Measurements from ENCODE around the gene DEFB124.
"Not testable (repeated sequence)": the region's sequence is repeated elsewhere in the genome, so short reads cannot be mapped to it uniquely, and the experiment has no call there.

DEFB124 gene

DNA sequence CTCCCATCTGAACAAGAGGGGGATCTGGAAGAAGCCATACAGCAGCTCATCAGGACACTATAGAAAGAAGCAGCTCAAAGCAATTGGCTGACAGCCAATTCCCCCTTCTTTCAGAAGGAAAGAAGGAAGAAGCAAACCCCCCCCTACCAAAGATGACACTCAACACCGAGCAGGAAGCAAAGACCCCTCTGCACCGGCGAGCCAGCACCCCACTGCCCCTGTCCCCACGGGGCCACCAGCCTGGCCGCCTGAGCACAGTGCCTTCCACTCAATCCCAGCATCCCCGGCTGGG is 1.3 kb upstream of the DEFB124 start:
- H3K4me3 ChIP-seq: no peak overlapping the region

DNA sequence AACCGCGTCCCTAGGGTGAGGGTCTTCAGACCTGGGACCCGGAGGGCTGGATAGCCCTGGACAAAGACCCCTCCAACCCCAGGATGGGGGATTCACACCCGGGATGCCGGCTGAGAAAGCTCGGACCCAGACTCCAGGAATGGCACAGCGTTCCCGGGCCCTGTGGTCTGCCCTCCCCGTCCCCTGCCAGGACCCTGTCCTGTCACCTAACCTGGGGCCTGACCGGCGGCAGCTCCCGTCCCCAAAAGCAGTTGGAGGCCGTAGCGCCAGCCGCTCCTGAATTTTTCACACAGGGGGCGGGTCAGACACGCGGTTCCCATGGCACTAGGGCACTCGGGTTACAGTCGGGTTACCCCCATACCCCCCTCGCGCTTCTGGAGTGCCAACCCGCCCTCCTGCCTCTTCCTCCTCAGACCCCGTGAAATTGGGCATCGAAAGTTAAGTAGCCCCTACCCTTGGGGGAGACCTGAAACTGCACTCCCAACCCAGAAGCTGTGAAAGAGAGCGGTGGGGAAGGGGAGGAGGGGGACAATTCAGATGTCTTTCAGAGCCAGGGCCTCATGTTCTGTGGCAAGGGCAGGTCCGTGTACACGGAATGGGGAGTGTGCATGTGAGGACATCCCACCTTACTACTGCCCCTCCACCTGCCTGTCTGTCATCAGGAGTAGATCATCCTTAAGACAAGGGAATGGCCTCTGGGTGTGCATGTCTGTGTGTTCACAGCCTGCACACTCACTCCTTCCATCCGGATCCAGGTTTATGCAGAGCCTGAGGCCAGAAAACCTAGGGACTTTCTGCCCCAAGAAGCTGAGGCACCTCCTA is 756 bp upstream of the DEFB124 start:
- Histone ChIP-seq H3K4me3 (no peak overlapping the region), H3K9me3 (ENCODE audit: low read depth, low read length) (no peaks in the 10 kb centered on the region)

More for the DNA sequence above, 1.3 kb upstream of the DEFB124 start:
- Histone ChIP-seq H3K9me3 (ENCODE audit: low read depth, low read length) (no peaks in the 10 kb centered on the region), H3K27ac (no peak overlapping the region), H3K36me3 (ENCODE audit: insufficient read depth, low read length) (no peaks in the 10 kb centered on the region), H3K9ac (ENCODE audit: insufficient read length) (no peak overlapping the region)
- no peak for TF ChIP-seq POLR2AphosphoS5 (IDR thresholded peaks at IDR 0.05; ENCODE audit: borderline replicate concordance, low read depth, low read length)
- no peak for DNase-seq (ENCODE audit: low read depth, low spot score)

DNA sequence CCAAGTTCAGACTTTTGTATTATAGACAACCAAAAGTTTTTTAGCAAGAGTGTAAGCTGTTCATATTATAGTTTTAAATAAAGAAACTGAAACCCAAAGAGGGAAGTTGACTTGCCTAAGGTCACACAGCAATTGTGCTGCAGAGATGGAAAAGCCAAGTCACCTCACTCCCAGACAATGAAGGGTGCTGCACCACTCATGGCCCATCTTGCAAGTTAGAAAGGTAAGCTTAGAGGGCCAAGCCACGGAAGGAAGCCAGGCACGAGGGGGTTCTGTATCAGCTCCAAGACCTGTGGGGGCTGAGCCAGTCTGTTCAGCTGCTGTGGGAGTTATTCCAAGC is 860 bp downstream of the DEFB124 start:
- H3K27ac ChIP-seq: no peak overlapping the region
- no peaks in the 10 kb centered on the region for H3K36me3 ChIP-seq (ENCODE audit: insufficient read depth, low read length)
- H3K9ac ChIP-seq (ENCODE audit: insufficient read length): no peak overlapping the region
- no peaks in the 10 kb centered on the region for H3K9me3 ChIP-seq (ENCODE audit: low read depth, low read length)
- TF ChIP-seq EZH2 (IDR thresholded peaks at IDR 0.05) (no peak), POLR2AphosphoS5 (IDR thresholded peaks at IDR 0.05; ENCODE audit: borderline replicate concordance, low read depth, low read length) (no peak), FOXP2 (optimal IDR thresholded peaks at IDR 0.05; ENCODE audit: control extremely low read depth, extremely low read length, insufficient read depth) (no peak)
- no peak overlapping the region for H3K4me3 ChIP-seq
- DNase-seq (ENCODE audit: low read depth, low spot score): no peak

More for the DNA sequence above, 756 bp upstream of the DEFB124 start:
- Histone ChIP-seq H3K36me3 (ENCODE audit: insufficient read depth, low read length) (no peaks in the 10 kb centered on the region), H3K27ac (no peak overlapping the region), H3K9ac (ENCODE audit: insufficient read length) (no peak overlapping the region)
- DNase-seq (ENCODE audit: low read depth, low spot score): no peak
- TF ChIP-seq FOXP2 (optimal IDR thresholded peaks at IDR 0.05; ENCODE audit: control extremely low read depth, extremely low read length, insufficient read depth) (no peak), EZH2 (IDR thresholded peaks at IDR 0.05) (no peak), POLR2AphosphoS5 (IDR thresholded peaks at IDR 0.05; ENCODE audit: borderline replicate concordance, low read depth, low read length) (no peak)

DNA sequence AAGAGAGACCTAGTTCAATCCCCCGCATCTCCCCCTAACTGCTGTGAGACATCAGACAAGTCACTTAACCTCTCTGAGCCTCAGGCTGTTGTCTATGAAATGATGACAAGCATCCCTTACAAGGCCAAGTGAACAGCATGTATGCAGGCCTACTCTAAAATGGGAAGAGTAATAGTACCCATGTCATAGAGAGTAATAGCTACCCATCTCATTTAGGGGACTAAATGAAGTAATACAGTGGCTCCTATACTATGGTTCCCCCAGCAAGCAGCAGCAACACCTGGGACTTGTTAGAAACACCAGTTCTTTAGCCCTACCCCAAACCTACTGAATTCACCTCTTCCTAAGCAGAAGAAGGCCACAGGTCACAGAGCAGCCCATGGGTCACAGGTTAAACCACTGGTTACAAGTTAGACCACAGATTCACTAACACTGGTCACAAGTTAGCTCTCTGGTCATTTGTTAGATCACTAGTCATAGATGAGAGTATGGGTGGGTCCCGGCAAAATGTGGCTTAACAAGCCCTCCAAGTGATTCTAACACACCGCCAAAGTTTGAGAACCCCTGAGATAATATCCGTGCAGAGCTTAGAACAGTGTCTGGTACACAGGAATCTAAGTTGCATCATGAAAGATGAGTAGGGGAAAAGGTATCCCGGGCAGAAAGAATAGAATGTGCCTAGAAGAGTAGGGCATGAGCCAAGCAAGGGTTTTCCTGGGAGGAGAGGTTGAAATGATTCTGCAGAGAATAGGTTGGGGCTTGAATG is 1.4 kb downstream of the DEFB124 start:
- no peak for DNase-seq (ENCODE audit: low read depth, low spot score)
- no peak for TF ChIP-seq FOXP2 (optimal IDR thresholded peaks at IDR 0.05; ENCODE audit: control extremely low read depth, extremely low read length, insufficient read depth)
- no peak for TF ChIP-seq EZH2 (IDR thresholded peaks at IDR 0.05)
- TF ChIP-seq POLR2AphosphoS5 (IDR thresholded peaks at IDR 0.05; ENCODE audit: borderline replicate concordance, low read depth, low read length): no peak
- no peak overlapping the region for H3K27ac ChIP-seq
- no peaks in the 10 kb centered on the region for H3K9me3 ChIP-seq (ENCODE audit: low read depth, low read length)
- no peak overlapping the region for H3K4me3 ChIP-seq
- H3K9ac ChIP-seq (ENCODE audit: insufficient read length): no peak overlapping the region
- no peaks in the 10 kb centered on the region for H3K36me3 ChIP-seq (ENCODE audit: insufficient read depth, low read length)

DNA sequence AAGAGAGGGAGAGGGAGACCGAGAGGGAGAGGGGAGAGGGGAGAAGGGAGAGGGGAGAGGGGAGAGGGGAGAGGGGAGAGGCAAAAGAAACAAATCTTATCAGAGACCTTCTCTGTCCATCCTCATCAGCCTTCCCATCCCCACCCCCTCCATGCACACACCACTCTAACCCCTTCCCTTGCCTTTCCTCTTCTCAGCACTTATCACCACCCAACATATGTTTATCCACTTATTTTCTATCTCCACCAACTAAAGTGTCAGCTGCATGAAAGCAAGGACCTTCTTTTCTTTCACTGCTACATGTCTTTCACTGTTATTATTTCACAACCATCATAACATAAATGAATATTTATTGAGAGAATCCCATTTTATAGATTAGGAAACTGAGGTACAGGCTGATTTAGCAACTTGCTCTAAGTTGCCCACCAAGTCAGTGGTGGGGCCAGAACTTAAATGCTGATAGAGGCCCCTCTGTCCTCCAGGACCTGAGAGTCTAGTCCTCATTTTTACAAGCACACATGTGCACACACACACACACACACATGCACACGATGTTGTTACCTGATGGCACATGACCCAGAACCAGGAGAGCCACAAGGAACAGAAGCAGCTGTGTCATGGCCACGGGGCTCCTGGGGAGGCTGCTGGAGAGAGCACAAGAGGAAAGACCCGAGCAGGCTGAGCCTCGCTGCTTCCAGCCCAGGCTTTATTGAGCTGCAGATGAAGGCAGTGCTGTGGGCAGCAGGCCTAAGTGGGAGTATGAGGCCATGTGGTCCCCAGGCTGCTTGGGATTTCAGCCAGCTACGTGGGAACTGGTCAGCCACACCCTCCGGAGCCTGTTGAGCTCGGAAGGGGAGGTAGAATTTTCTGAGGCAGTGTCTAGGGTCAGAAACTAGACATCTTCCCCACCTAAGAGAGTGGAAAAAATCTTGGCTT is 2.3 kb downstream of the DEFB124 start:
- Histone ChIP-seq H3K27ac (no peak overlapping the region), H3K4me3 (no peak overlapping the region), H3K9me3 (ENCODE audit: low read depth, low read length) (no peaks in the 10 kb centered on the region), H3K9ac (ENCODE audit: insufficient read length) (no peak overlapping the region), H3K36me3 (ENCODE audit: insufficient read depth, low read length) (no peaks in the 10 kb centered on the region)
- TF ChIP-seq FOXP2 (optimal IDR thresholded peaks at IDR 0.05; ENCODE audit: control extremely low read depth, extremely low read length, insufficient read depth) (no peak), EZH2 (IDR thresholded peaks at IDR 0.05) (no peak), POLR2AphosphoS5 (IDR thresholded peaks at IDR 0.05; ENCODE audit: borderline replicate concordance, low read depth, low read length) (no peak)
- DNase-seq (ENCODE audit: low read depth, low spot score): no peak

DNA sequence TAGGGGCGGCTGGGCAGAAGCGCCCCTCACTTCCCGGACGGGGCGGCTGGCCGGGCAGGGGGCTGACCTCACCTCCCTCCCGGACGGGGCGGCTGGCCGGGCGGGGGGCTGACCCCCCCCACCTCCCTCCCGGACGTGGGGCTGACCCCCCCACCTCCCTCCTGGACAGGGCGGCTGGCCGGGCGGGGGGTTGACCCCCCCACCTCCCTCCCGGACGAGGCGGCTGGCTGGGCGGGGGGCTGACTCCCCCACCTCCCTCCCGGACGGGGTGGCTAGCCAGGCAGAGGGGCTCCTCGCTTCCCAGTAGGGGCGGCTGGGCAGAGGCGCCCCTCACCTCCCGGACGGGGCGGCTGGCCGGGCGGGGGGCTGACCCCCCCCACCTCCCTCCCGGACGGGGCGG is 4.0 kb downstream of the DEFB124 start:
- not testable (repeated sequence) for DNase-seq (ENCODE audit: low read depth, low spot score)

DNA sequence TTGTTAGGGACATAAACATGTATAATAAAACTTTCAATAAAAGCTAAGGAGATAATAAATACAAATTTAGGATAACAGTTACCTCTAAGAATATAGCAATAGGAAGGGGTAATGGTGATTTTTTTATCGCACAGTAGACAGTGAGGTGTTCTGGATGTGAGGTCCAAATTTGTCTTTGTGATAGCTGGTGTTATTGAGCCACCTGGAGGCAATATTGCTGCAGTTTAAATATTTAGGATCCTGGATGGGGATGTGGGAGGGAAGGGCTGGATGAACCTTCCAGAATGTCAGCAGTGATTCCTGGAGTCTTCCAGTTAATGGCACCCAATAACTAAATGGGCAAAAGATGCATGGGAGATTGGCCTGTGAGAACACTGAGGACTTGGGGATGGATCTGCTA is 20.6 kb downstream of the DEFB124 start:
- no peaks in the 10 kb centered on the region for H3K9me3 ChIP-seq (ENCODE audit: low read depth, low read length)
- H3K27ac ChIP-seq: no peak overlapping the region
- no peak overlapping the region for H3K9ac ChIP-seq (ENCODE audit: insufficient read length)
- no peak overlapping the region for H3K4me3 ChIP-seq
- TF ChIP-seq EZH2 (IDR thresholded peaks at IDR 0.05): no peak
- TF ChIP-seq POLR2AphosphoS5 (IDR thresholded peaks at IDR 0.05; ENCODE audit: borderline replicate concordance, low read depth, low read length): no peak
- TF ChIP-seq FOXP2 (optimal IDR thresholded peaks at IDR 0.05; ENCODE audit: control extremely low read depth, extremely low read length, insufficient read depth): no peak
- no peak for DNase-seq (ENCODE audit: low read depth, low spot score)
- no peaks in the 10 kb centered on the region for H3K36me3 ChIP-seq (ENCODE audit: insufficient read depth, low read length)

More for the DNA sequence above, 4.0 kb downstream of the DEFB124 start:
- not testable (repeated sequence) for H3K9me3 ChIP-seq (ENCODE audit: low read depth, low read length); H3K4me3 ChIP-seq; H3K27ac ChIP-seq; H3K9ac ChIP-seq (ENCODE audit: insufficient read length); H3K36me3 ChIP-seq (ENCODE audit: insufficient read depth, low read length)

DNA sequence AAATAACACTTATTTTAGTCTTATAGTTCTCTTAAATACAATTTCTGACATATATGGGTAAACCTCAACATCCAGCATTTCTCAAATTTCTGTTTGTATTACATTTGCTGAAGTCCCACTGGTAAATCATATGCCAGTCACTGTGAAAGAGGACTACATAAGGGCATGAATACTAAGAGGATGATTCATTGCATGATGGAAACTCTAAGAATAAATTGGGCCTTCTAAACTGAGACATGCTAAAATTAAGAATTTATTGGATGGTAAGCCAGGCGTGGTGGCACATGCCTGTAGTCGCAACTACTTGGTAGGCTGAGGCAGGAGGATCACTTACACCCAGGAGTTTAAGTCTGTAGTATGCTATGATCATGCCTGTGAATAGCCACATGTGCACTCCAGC is 22.4 kb downstream of the DEFB124 start:
- no peak overlapping the region for H3K4me3 ChIP-seq
- no peak overlapping the region for H3K27ac ChIP-seq
- DNase-seq (ENCODE audit: low read depth, low spot score): no peak
- no peaks in the 10 kb centered on the region for H3K9me3 ChIP-seq (ENCODE audit: low read depth, low read length)
- H3K9ac ChIP-seq (ENCODE audit: insufficient read length): no peak overlapping the region
- no peaks in the 10 kb centered on the region for H3K36me3 ChIP-seq (ENCODE audit: insufficient read depth, low read length)
- TF ChIP-seq POLR2AphosphoS5 (IDR thresholded peaks at IDR 0.05; ENCODE audit: borderline replicate concordance, low read depth, low read length): no peak
- no peak for TF ChIP-seq FOXP2 (optimal IDR thresholded peaks at IDR 0.05; ENCODE audit: control extremely low read depth, extremely low read length, insufficient read depth)
- no peak for TF ChIP-seq EZH2 (IDR thresholded peaks at IDR 0.05)
